GM04503 (cell line): ENCODE data around the gene NEB.

Source experiments
- DNase-seq: peaks from one replicate; pipeline ENCODE4 v3.0.0-alpha.2; 2012; ENCODE audit warnings: low read depth

The NEB gene

DNA sequence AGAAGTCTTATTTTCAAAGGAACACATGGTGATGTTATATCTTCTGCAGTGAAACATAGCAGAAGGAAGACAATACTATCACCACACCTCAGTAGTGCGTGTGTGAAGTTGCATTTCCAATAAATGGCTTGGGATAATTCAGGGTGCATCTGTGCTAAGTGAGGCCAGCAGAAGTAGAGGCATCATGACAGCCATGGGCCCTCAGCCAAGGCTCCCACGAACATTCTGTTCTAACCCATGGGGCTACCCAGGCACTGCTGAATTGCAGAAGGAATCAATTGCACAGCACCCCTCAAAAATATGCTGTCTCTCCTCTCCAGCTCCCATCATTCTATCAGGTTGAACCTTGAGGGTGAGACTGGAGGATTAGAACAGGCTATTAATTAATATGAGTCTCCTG lies 185.1 kb downstream of the NEB start:
- DNase-seq = no peak

- no peak for DNase-seq
Observed at GRCh38 chr2:151544449-151544848, 189.8 kb downstream of the NEB start.

DNA sequence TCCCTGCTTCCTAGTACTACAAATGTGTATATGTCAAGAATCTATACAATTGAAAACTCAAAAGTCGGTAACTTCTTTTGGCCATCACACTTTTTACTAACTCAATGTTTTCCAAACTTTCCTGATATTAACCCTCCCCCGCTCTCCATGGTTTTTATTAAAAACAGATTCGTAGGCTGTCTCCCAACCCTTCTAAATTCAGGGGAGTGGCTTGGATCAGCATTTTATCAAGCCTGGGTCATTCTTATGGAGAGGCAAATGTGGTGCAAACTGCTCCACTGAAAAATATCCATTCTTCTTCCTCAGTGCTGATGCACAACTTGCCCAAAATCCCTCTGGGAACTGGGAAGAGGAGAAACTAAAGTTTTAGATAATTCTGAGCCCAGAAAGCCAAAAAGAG lies 190.4 kb downstream of the NEB start:
- DNase-seq = no peak

- DNase-seq = no peak
Observed at GRCh38 chr2:151534001-151534400, 200.3 kb downstream of the NEB start.

DNA sequence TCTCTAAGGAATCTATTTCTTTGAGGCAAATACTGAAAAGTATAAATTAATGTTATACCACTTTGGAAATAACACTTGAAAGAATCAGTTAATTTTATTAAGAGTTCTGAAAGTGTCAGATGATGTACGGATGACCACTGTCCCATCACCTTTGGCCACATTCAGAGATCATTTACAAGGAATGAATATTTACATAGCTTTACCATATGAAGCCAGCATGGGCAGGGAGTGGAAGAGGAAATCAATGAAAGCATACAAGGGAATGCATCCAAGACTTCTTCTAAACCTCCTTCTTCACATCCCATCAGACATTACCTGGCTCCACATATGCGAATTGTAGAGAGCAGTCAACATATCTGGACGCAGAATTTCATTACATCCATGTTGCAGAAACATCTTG lies 201.1 kb downstream of the NEB start:
- no peak for DNase-seq

DNA sequence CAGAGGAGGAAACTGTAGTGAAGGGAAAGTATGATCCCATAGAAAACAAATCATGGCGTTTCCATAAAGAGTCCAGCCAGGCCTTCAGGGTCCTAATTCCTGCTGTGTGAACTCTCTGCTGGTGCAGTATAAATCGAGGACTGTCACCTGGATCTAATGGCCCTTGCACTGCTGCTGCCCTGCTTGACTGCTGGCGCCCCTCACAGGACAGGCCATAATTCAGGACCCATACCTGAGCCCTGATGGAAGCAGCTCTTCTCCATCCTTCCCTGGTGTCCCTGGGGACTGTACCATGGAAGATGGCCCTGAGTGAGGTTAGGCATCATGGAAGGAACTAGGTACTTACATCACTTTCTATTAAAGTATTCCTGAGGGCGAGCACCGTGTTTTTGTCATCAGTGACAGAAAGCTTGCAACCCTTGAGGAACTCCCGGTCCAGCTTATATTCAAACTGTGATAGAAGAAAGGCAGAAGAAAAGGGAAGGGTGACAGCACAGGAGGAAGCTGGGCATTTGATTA lies 207.6 kb downstream of the NEB start:
- DNase-seq = no peak

GRCh38 chr2:151525821-151526373 lies 208.4 kb downstream of the NEB start:
- no peak for DNase-seq

DNA sequence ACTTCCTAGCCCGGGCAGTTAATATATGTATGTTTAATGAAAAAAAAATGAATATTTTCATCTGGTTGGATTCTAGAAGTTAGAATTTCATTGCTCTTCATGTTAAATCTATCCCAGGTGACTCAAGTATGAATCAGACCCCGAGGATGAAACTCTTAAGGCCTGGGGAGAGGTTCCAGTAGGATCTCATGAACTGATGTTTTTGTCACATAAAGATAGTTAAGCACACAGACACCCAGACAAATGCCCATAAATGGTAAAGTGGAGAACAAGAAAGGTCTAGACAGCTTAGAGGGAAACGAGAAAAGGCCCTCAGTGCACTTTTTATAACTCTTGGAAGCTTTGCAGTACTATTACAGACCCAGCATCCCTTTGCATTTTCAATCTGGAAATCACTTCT lies 210.4 kb downstream of the NEB start:
- DNase-seq = no peak

DNA sequence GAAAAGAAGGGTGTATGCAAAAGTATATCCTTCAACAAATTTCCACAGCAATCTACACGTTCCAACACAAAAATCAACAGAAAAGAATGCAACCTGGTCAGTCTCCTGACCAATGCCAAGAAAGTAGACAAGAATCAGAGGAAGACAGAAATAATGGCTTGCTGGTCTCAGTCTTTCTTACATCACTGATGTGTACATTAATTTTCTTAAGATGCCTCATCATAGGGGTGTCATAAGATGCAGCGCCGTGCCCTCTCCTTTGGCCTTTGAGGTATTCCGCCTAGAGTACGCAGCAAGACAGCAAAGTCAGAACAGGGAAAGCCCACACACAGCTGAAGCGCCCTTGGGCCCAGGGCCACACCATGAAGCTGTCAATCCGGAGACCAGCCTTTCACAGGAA lies 211.7 kb downstream of the NEB start:
- DNase-seq = no peak

- no peak for DNase-seq
Observed at GRCh38 chr2:151520976-151521375, 213.3 kb downstream of the NEB start.

- DNase-seq = no peak
Observed at GRCh38 chr2:151518802-151519201, 215.5 kb downstream of the NEB start.

GRCh38 chr2:151508519-151508918 lies 225.8 kb downstream of the NEB start:
- DNase-seq = no peak

DNA sequence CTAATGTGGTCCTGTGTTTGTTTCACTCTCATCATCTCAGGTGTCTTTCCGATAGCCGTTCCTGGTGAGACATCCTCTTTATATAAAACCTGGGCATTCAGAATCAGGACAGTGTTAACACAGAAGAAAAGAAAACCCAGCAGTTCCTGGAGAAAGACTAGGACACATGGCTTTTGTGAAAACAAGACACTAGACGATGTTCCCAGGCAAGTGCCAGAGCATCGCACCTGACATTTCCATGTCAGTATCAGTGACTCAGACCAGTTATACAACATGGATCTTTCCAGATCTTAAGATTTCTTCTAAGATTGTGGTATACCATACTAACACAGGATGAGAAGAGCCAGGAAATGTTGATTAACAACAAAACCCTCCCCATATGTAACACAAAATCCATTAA lies 228.1 kb downstream of the NEB start:
- DNase-seq = no peak

DNA sequence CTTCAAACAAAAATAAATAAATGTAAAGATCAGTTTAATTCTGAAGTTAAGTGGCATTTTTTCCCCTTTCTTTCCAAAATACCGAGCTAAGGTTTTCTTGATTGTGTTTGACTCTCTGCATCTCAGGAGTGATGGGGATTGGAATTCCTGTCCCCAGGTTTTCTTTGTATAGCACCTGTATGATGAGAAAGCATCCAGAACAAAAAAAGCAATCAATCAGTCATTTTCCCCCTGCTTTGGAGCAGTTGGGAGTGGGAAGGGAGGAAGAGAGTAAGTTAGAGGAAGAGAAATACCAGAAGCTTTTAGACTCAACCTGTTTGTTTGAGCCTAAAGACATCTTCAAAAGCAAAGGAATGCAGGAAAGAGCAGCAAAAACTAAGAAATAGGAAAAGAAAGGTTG lies 236.1 kb downstream of the NEB start:
- DNase-seq = no peak

DNA sequence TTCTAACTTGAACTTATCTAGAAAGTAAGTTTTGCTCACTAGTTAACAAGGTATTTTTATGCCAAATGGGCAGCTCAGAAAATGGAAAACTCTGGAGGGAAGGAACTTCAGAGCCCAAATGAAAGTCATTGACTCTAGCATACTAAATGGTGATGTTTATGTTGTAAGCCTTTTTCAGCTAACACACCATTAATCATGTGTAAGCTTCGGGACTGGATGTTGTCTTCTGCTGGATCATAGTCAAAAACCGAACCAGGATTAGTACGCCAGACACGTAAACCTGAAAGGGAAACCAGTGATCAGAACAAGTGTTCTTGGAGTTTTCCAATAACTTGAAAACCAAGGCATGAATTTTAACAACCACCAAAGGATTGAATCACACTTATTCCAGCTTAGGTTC lies 242.8 kb downstream of the NEB start:
- no peak for DNase-seq

DNA sequence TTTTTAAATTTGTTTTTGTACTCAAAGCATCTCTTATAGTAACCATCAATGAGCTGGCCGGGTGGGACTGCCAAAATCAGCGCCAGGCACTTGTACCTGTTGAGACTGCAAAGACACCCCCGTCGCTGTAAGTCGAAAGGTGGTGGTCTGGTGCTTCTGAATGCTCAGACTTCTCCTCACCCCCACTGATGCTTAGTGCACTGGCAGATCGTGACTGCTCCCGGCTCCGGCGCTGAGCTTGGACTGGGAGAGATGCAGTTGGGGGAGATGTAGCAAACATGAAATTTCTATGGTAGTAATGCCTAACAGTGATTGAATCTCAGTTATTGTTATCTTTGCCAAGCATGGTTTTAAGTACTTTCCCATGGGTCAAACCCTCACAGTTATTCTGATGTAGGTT lies 244.0 kb downstream of the NEB start:
- DNase-seq = no peak

GRCh38 chr2:151486053-151486452 lies 248.2 kb downstream of the NEB start:
- no peak for DNase-seq

DNA sequence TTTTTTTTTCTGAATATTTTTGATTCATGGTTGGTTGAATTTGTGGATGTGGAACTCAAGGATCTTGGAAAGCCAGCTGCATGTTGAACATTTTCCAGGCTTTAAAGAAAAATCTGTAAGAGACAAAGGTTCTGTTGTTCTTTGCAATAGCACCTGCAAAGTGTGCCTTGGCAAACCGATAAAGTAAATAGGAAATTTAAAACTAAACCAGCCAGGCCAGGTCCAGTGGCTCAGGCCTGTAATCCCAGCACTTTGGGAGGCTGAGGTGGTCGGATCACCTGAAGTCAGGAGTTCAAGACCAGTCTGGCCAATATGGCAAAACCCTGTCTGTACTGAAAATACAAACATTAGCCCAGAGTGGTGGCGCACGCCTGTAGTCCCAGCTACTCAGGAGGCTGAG lies 250.2 kb downstream of the NEB start:
- DNase-seq = no peak

GRCh38 chr2:151483546-151483945 lies 250.7 kb downstream of the NEB start:
- DNase-seq = no peak

GRCh38 chr2:151482171-151482725 lies 252.0 kb downstream of the NEB start:
- DNase-seq = no peak

- no peak for DNase-seq
Observed at GRCh38 chr2:151481744-151482143, 252.5 kb downstream of the NEB start.

- no peak for DNase-seq
Observed at GRCh38 chr2:151478011-151478410, 256.3 kb downstream of the NEB start.

DNA sequence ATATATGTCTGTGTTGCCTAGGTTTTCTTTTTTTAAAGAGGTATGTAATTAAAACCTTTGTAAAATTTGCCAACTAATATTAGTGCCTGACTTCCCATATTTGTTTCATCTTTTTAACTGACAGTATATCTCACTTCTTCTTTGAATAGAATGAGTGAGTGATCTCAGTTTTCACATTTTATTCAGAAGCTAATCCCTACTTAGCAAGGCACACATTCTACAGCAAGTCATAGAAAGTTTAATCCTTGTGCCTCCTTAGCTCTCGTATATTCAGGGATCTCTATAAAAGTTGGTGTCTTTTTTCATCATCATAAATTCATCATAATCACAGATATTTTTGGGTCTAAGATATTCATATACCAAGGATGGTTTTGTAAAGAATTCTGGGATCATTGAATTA lies 258.0 kb downstream of the NEB start:
- no peak for DNase-seq

DNA sequence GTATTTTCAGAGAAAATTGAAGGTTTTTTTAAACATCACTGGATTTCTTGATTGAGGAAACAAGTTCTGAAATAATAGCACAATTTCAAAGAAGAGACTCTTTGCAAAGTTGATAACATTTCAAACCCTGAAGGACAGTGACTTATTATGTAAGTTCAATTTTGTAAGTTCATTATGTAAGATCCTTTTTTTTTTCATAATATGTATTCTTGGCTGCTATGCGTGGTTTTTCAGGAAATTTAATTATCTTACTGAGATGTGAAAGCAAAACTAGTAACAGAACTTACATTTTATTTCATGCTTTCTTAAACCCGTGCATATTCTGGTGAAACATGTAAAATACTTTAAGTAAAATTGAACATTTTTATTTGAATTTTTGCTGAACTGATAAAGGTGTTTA lies 259.2 kb downstream of the NEB start:
- no peak for DNase-seq
